Astrocyte (in vitro differentiated cells and primary cell): ENCODE data around the gene PPP2R3A. TPM values are rescaled to one million over a fixed set of nuclear protein-coding genes. Genes with fewer than 3 reads are reported as not detected.
A peak's percentile ranks its signal among the peaks of the same experiment; 100 is the strongest.
"Not testable (repeated sequence)": the region's sequence is repeated elsewhere in the genome, so short reads cannot be mapped to it uniquely, and the experiment has no call there.

Source experiments
- DNase-seq: peaks from one replicate; pipeline ENCODE4 v3.0.0-alpha.2; 2010; ENCODE audit warnings: low read depth
- FAIRE-seq: peaks from 2 replicates; lab custom pipeline; 2011; peaks lifted over from hg19 to GRCh38; lab: Jason Lieb, UNC
- H2AFZ ChIP-seq: 2 replicates; pipeline ENCODE4 v1.6.0; 2012; ENCODE audit warnings: low read depth, low read length, inconsistent platforms
- H3K27ac ChIP-seq: 2 replicates; pipeline ENCODE4 v1.5.1; 2011; ENCODE audit warnings: low read depth, low read length, inconsistent platforms
- H3K27me3 ChIP-seq: 2 replicates; pipeline ENCODE4 v1.6.0; 2011; ENCODE audit warnings: low read length, inconsistent platforms; ENCODE audit not compliant: insufficient read depth
- H3K36me3 ChIP-seq: 2 replicates; pipeline ENCODE4 v1.5.1; 2011; ENCODE audit warnings: low read length, inconsistent platforms; ENCODE audit not compliant: insufficient read depth
- H3K4me1 ChIP-seq: 2 replicates; pipeline ENCODE4 v1.5.1; 2011; ENCODE audit warnings: low read length, inconsistent platforms; ENCODE audit not compliant: insufficient read depth
- H3K4me2 ChIP-seq: 2 replicates; pipeline ENCODE4 v1.6.0; 2012; ENCODE audit warnings: low read length, inconsistent platforms
- H3K4me3 ChIP-seq: 2 replicates; pipeline ENCODE4 v1.5.1; 2011; ENCODE audit warnings: low read depth, mild to moderate bottlenecking, low read length, inconsistent platforms; ENCODE audit not compliant: insufficient read depth
- H3K79me2 ChIP-seq: 2 replicates; pipeline ENCODE4 v1.6.0; 2012; ENCODE audit warnings: mild to moderate bottlenecking, low read length, inconsistent platforms; ENCODE audit not compliant: insufficient read depth
- H3K9ac ChIP-seq: 2 replicates; pipeline ENCODE4 v1.6.0; 2012; ENCODE audit warnings: mild to moderate bottlenecking, low read length, inconsistent platforms
- H3K9me3 ChIP-seq: 2 replicates; pipeline ENCODE4 v1.5.1; 2012; ENCODE audit warnings: low read depth, mild to moderate bottlenecking, low read length, inconsistent platforms; ENCODE audit not compliant: insufficient read depth
- H4K20me1 ChIP-seq: 2 replicates; pipeline ENCODE4 v1.6.0; 2012; ENCODE audit warnings: low read length, inconsistent platforms; ENCODE audit not compliant: insufficient read depth
- H3K27ac Mint-ChIP-seq: one replicate; pipeline ENCODE4 v1.8.0; 2021; ENCODE audit warnings: mild to moderate bottlenecking, mixed read lengths; ENCODE audit not compliant: unreplicated experiment
- H3K27me3 Mint-ChIP-seq: one replicate; pipeline ENCODE4 v1.8.0; 2021; ENCODE audit warnings: low read depth, mixed read lengths; ENCODE audit not compliant: unreplicated experiment
- H3K36me3 Mint-ChIP-seq: one replicate; pipeline ENCODE4 v1.8.0; 2021; ENCODE audit warnings: low read depth, mixed read lengths; ENCODE audit not compliant: unreplicated experiment
- H3K4me1 Mint-ChIP-seq: one replicate; pipeline ENCODE4 v1.8.0; 2021; ENCODE audit warnings: low read depth, mixed read lengths; ENCODE audit not compliant: unreplicated experiment
- H3K4me3 Mint-ChIP-seq: one replicate; pipeline ENCODE4 v1.8.0; 2021; ENCODE audit warnings: mild to moderate bottlenecking, moderate library complexity, mixed read lengths; ENCODE audit not compliant: unreplicated experiment
- H3K9me3 Mint-ChIP-seq: one replicate; pipeline ENCODE4 v1.8.0; 2021; ENCODE audit warnings: mild to moderate bottlenecking, mixed read lengths; ENCODE audit not compliant: unreplicated experiment
- EZH2 ChIP-seq: IDR thresholded peaks from 2 replicates; pipeline ENCODE4 v1.6.1; 2012; ENCODE audit warnings: mild to moderate bottlenecking, low read length, inconsistent platforms; ENCODE audit not compliant: insufficient read depth
- total RNA-seq: library from RNA; stranded (reverse); gene quantifications from 2 replicates; pipeline ENCODE4 v1.2.1, GENCODE V29; 2021
- TF ChIP-seq, protein P1 (sequence below): IDR thresholded peaks from 2 replicates; pipeline ENCODE4 v1.5.1; 2011; ENCODE audit warnings: low read depth, mild to moderate bottlenecking, inconsistent platforms, low read length, moderate library complexity; ENCODE audit not compliant: insufficient read depth

Gene PPP2R3A
- total RNA-seq, 1 donor from 2014 or later: 18.7 TPM

- not testable (repeated sequence) for H3K27ac Mint-ChIP-seq, H2AFZ ChIP-seq, H4K20me1 ChIP-seq, H3K79me2 ChIP-seq, H3K4me1 ChIP-seq, H3K27me3 Mint-ChIP-seq, H3K27ac ChIP-seq, H3K4me3 Mint-ChIP-seq, H3K9ac ChIP-seq, FAIRE-seq, DNase-seq, H3K27me3 ChIP-seq, H3K4me2 ChIP-seq, H3K36me3 ChIP-seq, H3K9me3 ChIP-seq, H3K4me3 ChIP-seq, H3K4me1 Mint-ChIP-seq
- H3K36me3 Mint-ChIP-seq: peaks cover 27% of the 10 kb centered on the region
- peaks cover 28% of the 10 kb centered on the region for H3K9me3 Mint-ChIP-seq
Measured at GRCh38 chr3:136119783-136120182, 154.3 kb downstream of the PPP2R3A start.

GRCh38 chr3:136120373-136121348 lies 155.1 kb downstream of the PPP2R3A start:
- Histone ChIP-seq H3K27ac (no peak overlapping the region), H3K9ac (no peak overlapping the region), H4K20me1 (no peaks in the 10 kb centered on the region), H3K27me3 (no peaks in the 10 kb centered on the region), H3K4me3 (no peak overlapping the region), H3K9me3 (no peaks in the 10 kb centered on the region), H3K36me3 (no peaks in the 10 kb centered on the region), H3K4me1 (no peaks in the 10 kb centered on the region), H2AFZ (no peak overlapping the region), H3K79me2 (no peaks in the 10 kb centered on the region), H3K4me2 (no peak overlapping the region)
- TF ChIP-seq, protein P1, sequence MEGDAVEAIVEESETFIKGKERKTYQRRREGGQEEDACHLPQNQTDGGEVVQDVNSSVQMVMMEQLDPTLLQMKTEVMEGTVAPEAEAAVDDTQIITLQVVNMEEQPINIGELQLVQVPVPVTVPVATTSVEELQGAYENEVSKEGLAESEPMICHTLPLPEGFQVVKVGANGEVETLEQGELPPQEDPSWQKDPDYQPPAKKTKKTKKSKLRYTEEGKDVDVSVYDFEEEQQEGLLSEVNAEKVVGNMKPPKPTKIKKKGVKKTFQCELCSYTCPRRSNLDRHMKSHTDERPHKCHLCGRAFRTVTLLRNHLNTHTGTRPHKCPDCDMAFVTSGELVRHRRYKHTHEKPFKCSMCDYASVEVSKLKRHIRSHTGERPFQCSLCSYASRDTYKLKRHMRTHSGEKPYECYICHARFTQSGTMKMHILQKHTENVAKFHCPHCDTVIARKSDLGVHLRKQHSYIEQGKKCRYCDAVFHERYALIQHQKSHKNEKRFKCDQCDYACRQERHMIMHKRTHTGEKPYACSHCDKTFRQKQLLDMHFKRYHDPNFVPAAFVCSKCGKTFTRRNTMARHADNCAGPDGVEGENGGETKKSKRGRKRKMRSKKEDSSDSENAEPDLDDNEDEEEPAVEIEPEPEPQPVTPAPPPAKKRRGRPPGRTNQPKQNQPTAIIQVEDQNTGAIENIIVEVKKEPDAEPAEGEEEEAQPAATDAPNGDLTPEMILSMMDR: no peak
- no peak for TF ChIP-seq EZH2
- H3K27me3 Mint-ChIP-seq: no peaks in the 10 kb centered on the region
- peaks cover 22% of the 10 kb centered on the region for H3K9me3 Mint-ChIP-seq
- H3K4me1 Mint-ChIP-seq: peaks cover 3% of the 10 kb centered on the region
- no peak overlapping the region for H3K4me3 Mint-ChIP-seq
- H3K36me3 Mint-ChIP-seq: peaks cover 25% of the 10 kb centered on the region
- no peak overlapping the region for H3K27ac Mint-ChIP-seq
- FAIRE-seq (no peak), DNase-seq (peak; percentile 79)

GRCh38 chr3:136122006-136122405 lies 156.5 kb downstream of the PPP2R3A start:
- no peaks in the 10 kb centered on the region for H3K36me3 ChIP-seq
- H3K9me3 ChIP-seq: no peaks in the 10 kb centered on the region
- H3K4me2 ChIP-seq: no peak overlapping the region
- H3K27ac ChIP-seq: no peak overlapping the region
- DNase-seq: peak; percentile 38
- no peaks in the 10 kb centered on the region for H3K4me1 ChIP-seq
- Mint-ChIP-seq H3K4me3 (no peak overlapping the region), H3K9me3 (peaks cover 18% of the 10 kb centered on the region), H3K36me3 (peaks cover 23% of the 10 kb centered on the region), H3K27ac (no peak overlapping the region), H3K27me3 (no peaks in the 10 kb centered on the region), H3K4me1 (peaks cover 3% of the 10 kb centered on the region)
- H3K27me3 ChIP-seq: no peaks in the 10 kb centered on the region
- H3K9ac ChIP-seq: no peak overlapping the region
- no peak overlapping the region for H3K4me3 ChIP-seq
- H4K20me1 ChIP-seq: no peaks in the 10 kb centered on the region
- no peak for FAIRE-seq
- no peak overlapping the region for H2AFZ ChIP-seq
- no peak for TF ChIP-seq EZH2
- TF ChIP-seq, protein P1: no peak
- H3K79me2 ChIP-seq: no peaks in the 10 kb centered on the region

DNA sequence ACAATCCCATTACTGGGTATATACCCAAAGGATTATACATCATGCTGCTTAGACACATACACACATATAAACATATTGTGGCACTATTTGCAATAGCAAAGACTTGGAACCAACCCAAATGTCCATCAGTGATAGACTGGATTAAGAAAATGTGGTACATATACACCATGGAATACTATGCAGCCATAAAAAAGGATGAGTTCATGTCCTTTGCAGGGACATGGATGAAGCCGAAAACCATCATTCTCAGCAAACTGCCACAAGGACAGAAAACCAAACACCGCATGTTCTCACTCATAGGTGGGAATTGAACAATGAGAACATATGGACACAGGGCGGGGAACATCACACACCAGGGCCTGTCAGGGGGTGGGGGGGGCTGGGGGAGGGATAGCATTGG lies 166.1 kb downstream of the PPP2R3A start:
- not testable (repeated sequence) for FAIRE-seq, H3K4me1 ChIP-seq, H3K9me3 ChIP-seq, H2AFZ ChIP-seq, H4K20me1 ChIP-seq, H3K4me3 ChIP-seq, H3K27me3 ChIP-seq, H3K36me3 ChIP-seq, H3K27ac Mint-ChIP-seq, H3K4me3 Mint-ChIP-seq, H3K27ac ChIP-seq, H3K79me2 ChIP-seq, H3K4me2 ChIP-seq, H3K27me3 Mint-ChIP-seq, H3K9ac ChIP-seq, DNase-seq, H3K4me1 Mint-ChIP-seq
- H3K36me3 Mint-ChIP-seq: peaks cover 15% of the 10 kb centered on the region
- H3K9me3 Mint-ChIP-seq: peaks cover 15% of the 10 kb centered on the region
